ENCODE data around the gene CTLA4.
"Not testable (repeated sequence)": the region's sequence is repeated elsewhere in the genome, so short reads cannot be mapped to it uniquely, and the experiment has no call there.

CTLA4 gene

DNA sequence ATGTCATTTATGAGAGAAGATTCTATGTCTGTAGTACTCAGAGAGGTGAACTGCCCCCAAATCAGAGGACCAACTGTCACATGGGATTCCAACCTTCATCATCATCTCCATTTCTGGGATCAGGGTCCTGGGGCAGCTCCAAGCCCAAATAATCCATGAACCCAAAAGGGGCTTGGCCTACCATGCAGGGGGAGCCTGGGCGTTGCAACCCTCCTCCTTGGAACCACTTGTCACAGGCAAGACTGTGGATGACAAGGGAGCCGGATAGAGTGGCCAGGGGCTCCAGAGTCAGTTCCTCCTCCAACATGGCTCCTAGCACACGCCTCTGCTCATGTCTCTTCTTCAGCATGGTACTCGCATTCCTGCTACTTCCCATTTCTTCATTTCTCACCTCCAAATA is 7.9 kb downstream of the CTLA4 start:
- no peak overlapping the region for H3K4me3 ChIP-seq (replicated peaks; ENCODE audit: low read depth, low read length)
- DNase-seq (ENCODE audit: low read depth): no peak
- TF ChIP-seq, protein P1, sequence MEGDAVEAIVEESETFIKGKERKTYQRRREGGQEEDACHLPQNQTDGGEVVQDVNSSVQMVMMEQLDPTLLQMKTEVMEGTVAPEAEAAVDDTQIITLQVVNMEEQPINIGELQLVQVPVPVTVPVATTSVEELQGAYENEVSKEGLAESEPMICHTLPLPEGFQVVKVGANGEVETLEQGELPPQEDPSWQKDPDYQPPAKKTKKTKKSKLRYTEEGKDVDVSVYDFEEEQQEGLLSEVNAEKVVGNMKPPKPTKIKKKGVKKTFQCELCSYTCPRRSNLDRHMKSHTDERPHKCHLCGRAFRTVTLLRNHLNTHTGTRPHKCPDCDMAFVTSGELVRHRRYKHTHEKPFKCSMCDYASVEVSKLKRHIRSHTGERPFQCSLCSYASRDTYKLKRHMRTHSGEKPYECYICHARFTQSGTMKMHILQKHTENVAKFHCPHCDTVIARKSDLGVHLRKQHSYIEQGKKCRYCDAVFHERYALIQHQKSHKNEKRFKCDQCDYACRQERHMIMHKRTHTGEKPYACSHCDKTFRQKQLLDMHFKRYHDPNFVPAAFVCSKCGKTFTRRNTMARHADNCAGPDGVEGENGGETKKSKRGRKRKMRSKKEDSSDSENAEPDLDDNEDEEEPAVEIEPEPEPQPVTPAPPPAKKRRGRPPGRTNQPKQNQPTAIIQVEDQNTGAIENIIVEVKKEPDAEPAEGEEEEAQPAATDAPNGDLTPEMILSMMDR (IDR thresholded peaks at IDR 0.05; ENCODE audit: low read length, missing control alignments): no peak

DNA sequence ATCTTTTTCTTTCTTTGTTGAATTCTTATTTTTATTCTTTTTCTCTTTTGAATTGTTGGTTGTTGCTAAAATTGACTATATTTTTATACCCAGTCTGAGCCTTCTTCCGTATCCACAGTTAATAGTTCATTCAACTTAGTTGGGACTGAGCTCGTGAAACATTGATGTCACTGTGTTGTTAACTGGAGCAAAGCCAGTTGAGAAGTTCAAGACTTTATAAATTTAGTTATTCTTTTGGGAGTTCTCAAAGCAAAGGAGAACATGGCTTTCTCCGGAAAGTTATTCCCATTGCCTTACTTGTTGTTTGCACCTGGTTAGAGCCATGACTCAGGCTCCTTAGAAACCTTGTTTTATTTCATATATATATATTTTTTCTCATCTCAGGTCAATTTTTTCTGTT is 8.8 kb downstream of the CTLA4 start:
- DNase-seq (ENCODE audit: low read depth): no peak
- TF ChIP-seq, protein P1 (IDR thresholded peaks at IDR 0.05; ENCODE audit: low read length, missing control alignments): no peak
- no peak overlapping the region for H3K4me3 ChIP-seq (replicated peaks; ENCODE audit: low read depth, low read length)

DNA sequence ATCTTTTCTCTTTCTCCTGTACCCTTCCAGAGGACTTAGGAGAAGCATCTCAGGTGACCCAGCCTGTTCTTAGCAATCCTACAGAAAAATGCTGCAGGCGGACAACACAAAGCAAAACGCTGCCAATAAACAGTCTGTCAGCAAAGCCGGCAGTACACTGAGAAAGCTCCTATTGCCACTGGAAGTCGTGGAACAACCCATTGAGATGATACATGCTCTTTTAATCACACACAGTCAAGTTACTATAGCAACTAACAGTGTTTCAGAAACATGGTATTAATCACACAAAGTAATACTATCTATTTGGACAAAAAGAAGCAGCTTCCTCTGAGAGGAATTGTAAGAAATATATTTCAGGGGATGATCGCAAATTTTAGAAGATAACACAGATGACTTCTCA is 10.5 kb downstream of the CTLA4 start:
- TF ChIP-seq, protein P1 (IDR thresholded peaks at IDR 0.05; ENCODE audit: low read length, missing control alignments): no peak
- no peak for DNase-seq (ENCODE audit: low read depth)
- no peak overlapping the region for H3K4me3 ChIP-seq (replicated peaks; ENCODE audit: low read depth, low read length)

DNA sequence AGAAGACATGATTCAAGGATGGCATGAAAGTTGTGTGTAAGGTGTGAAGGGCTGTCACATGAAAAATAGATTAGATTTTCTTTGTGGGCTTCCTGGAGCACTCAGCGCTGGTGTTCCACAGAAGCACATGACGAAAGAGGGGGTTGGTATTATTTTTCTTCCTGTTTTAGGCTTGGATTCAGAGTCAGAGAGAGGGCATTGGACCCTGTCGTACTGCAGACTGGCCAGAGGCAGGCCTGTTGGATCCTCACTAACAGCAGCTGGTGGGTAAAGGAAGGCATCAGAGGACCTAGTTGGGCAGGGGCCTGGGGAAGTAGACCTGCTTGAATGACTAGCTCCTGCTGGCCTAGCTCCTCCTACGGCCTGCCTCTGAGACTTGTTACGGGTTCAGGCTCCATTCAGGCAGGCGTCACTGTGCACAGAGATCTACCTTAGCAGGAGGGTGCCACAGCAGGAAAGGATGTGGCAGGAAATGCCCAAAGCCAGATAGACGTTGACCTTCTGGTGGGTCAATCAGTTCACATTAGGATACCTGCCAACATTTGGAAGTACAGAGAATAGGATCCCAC is 13.1 kb downstream of the CTLA4 start:
- TF ChIP-seq, protein P1 (IDR thresholded peaks at IDR 0.05; ENCODE audit: low read length, missing control alignments): no peak
- no peak overlapping the region for H3K4me3 ChIP-seq (replicated peaks; ENCODE audit: low read depth, low read length)
- DNase-seq (ENCODE audit: low read depth): no peak

DNA sequence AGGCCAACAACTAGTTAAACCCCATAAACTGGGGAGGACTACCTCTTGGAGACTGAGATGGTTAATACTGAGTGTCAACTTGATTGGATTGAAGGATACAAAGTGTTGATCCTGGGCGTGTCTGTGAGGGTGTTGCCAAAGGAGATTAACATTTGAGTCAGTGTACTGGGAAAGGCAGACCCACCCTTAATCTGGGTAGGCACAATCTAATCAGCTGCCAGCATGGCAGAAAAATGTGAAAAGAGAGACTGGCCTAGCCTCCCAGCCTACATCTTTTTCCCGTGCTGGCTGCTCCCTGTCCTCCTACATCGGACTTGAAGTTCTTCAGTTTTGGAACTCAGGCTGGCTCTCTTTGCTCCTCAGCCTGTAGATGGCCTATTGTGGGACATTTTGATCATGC is 13.6 kb downstream of the CTLA4 start:
- not testable (repeated sequence) for DNase-seq (ENCODE audit: low read depth); H3K4me3 ChIP-seq (replicated peaks; ENCODE audit: low read depth, low read length)

DNA sequence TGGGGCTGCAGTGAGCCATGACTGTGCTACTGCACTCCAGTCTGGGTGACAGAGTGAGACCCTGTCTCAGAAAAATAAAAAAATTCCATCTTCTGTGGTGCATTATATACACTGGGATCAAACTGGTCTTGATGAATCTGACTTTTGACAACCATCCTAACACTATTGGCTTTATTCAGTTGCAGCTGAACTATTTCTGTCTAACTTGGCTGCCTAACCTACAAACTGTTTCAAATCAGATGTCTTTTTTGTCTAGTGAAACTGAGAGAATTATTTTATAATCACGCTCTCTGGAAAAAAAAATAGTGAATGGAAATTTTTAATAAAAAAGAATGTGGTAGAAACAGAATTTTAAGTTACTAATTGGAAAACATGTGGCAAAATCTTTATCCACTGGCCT is 15.0 kb downstream of the CTLA4 start:
- no peak overlapping the region for H3K4me3 ChIP-seq (replicated peaks; ENCODE audit: low read depth, low read length)
- TF ChIP-seq, protein P1 (IDR thresholded peaks at IDR 0.05; ENCODE audit: low read length, missing control alignments): no peak
- no peak for DNase-seq (ENCODE audit: low read depth)

DNA sequence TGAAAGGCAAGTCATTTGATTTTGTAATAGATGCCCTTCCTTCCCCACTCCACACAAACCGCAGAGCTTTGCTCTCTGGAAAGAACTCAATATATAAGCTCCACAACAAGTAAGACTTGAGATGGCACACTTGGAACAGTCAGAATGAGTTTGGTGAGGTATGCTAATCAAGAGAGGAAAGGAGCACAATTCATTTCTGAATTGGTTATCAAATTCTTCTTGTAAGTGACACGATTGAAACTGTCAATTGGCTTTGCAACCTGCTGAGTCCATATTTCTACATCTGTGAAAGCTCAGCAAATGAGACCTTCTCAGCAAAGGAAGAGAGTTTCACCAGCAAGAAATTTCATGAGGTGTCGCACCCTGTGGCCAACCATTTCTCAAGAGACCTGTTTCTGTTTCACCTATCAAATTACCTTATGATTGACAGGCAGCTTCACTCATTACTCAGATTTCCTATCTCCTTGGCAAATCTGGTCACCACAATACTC is 19.1 kb downstream of the CTLA4 start:
- DNase-seq (ENCODE audit: low read depth): no peak
- TF ChIP-seq, protein P1 (IDR thresholded peaks at IDR 0.05; ENCODE audit: low read length, missing control alignments): no peak
- no peak overlapping the region for H3K4me3 ChIP-seq (replicated peaks; ENCODE audit: low read depth, low read length)

All from fibroblast of pulmonary artery (primary cell).